ENCODE measurements around the gene POR.
"Not testable (repeated sequence)": the region's sequence is repeated elsewhere in the genome, so short reads cannot be mapped to it uniquely, and the experiment has no call there.

Gene POR

DNA sequence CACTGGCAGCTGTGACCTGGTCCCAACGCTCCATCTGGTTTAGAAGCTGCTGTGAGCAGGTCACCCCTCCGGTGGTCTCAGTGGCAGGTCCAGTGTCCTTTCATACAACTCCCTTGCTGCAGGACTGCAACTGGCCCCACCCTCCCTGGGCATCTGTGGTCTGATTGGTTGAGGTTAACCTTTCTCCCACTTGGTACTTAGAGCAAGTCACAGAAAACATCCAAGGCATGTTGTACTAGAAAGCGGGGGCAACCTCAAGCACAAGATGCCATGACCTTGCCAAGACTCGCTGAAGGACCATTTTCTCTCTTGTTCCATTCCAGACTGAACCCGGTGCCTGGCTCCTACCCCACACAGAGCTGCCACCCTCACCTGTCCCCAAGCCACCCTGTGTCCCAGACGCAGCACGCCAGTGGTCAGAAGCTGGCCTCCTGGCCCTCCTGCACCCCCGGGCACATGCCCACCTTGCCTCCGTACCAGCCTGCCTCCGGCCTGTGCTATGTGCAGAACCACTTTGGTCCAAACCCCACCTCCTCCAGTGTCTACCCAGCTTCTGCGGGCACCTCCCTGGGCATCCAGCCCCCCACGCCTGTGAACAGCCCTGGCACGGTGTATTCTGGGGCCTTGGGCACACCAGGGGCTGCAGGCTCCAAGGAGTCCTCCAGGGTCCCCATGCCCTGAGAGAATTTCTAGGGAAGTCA, 27.1 kb upstream of the POR start:
- no peak for DNase-seq

GRCh38 chr7:75888464-75889222, 26.3 kb upstream of the POR start:
- DNase-seq: no peak

DNA sequence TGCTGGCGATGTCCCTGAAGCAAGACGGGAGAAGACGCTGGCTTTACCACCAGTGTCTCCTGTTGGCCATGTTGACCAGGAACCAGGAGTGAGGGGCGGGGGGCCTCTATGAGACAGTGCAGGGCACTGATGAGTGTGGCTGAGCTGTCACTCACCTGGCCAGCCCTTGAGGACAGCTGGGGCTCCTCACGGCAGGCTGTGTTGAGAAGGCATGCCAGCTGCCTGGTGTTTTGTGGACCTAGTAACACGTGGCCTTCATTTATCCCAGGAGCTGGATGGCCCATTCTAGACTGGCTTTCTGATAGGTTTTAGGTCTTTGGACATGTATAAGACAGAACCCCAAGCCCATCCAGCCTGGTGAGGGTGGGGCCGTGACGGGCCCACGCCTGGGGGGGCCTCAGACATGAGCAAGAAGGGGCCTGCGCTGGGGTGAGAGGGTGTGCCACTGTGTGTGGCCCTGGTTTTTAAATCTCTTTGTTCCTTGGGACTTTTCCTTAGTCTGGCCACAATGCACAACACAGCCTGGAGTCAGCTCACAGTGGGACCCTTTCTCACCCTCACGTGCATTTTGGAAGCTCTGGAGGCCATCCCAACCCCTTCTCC, 25.6 kb upstream of the POR start:
- no peak for DNase-seq

DNA sequence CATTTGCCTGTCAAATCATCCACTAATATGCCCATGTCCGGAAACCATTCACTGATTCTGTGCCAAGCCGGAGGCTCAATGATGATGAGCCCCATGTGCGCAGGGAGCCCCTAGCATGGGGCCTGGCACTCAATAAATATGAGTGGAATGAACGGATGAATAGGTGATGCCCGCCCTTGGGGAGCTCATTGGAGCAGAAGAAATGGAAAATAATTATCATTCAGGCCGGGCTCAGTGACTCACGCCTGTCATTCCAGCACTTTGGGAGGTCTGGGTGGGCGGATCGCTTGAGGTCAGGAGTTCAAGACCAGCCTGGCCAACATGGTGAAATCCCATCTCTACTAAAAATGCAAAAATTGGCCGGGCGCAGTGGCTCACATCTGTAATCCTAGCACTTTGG, 25.1 kb upstream of the POR start:
- no peak for DNase-seq

DNA sequence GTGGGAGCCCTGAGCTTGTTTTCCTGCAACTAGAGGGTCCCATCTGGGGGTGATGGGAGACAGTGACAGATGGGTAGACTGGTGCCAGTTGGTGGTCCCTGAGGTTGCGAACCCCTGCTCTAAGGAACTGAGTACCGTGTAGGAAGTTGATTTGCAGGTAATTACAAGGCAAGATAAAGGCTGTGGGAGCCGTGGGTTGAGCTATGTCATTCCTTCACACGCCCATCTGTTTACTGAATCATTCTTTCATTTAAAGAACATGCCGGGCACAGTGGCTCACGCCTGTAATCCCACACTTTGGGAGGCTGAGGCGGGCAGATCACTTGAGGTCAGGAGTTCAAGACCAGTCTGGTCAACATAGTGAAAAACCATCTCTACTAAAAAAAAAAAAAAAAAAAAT, 23.7 kb upstream of the POR start:
- DNase-seq: not testable (repeated sequence)

GRCh38 chr7:75891815-75892411, 23.0 kb upstream of the POR start:
- DNase-seq: no peak

GRCh38 chr7:75892634-75893272, 22.2 kb upstream of the POR start:
- no peak for DNase-seq

DNA sequence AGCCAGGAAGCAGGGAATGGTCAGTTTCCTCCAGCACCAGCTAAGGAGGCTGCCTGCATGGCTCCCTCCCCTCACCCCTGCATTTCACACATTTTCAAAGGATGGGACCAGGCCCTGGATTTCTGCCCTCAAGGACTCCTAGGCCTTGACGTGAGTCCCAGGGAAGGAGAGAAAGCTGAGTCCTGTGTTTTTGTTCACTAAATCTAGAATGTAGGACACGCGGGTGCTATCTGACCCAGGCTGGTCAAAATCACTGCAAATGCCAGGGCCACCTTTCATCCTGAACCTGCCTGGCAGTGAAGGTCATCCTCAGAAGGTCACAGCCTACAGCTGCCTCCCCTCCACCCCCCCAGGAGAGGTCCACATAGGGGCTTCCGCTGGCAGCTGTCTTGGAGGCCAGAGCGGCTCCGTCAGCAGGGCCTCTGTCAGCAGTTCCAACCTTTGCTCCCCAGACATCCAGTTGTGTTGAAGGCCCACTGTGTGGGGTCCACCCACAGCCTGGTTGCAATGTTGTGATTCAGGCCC, 18.1 kb upstream of the POR start:
- no peak for DNase-seq

DNA sequence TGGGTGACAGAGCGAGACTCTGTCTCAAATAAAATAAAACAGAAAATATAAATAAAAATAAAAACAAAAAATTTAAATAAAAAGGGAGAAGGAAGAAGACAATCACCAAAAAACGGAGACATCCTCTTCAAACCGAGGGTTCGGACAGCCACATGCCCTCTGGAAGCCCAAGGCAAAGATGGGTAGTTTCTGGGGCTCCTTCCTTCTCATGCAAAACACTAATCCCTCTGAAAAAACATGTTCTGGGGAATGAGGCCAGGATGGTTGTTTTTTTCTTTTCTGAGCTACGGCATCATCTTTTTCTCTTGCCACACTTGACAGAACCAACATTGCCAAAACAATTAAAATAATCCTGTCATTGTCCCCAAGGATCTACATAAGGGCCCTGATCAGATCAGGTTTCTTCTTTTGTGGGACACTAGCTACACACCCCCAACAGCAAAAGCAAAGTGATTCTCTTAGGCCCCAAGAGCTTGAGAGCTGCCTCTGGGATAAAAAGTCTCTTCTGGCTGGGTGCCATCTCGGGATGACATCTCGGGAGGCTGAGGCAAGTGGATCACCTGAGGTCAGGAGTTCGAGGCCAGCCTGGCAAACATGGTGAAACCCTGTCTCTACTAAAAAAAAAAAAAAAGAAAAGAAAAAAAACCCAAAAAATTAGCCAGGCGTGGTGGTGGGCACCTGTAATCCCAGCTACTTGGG, 14.2 kb upstream of the POR start:
- no peak for DNase-seq

GRCh38 chr7:75905785-75906604, 9.0 kb upstream of the POR start:
- no peak for DNase-seq

GRCh38 chr7:75906991-75907667, 7.8 kb upstream of the POR start:
- DNase-seq: no peak

DNA sequence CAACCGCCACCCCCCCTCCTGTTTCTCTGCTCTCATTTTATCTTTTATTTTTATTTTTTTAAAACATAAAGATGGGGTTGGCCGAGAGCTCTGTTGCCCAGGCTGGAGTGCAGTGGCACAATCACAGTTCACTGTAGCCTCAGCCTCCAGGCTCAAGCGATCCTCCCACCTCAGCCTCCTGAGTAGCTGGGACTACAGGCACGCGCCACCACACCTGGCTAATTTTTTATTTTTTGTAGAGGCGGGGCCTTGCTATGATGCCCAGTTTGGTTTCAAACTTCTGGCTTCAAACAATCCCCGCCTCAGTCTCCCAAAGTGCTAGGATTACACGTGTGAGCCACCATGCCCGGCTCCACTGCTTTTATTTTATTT, 7.3 kb upstream of the POR start:
- not testable (repeated sequence) for DNase-seq

DNA sequence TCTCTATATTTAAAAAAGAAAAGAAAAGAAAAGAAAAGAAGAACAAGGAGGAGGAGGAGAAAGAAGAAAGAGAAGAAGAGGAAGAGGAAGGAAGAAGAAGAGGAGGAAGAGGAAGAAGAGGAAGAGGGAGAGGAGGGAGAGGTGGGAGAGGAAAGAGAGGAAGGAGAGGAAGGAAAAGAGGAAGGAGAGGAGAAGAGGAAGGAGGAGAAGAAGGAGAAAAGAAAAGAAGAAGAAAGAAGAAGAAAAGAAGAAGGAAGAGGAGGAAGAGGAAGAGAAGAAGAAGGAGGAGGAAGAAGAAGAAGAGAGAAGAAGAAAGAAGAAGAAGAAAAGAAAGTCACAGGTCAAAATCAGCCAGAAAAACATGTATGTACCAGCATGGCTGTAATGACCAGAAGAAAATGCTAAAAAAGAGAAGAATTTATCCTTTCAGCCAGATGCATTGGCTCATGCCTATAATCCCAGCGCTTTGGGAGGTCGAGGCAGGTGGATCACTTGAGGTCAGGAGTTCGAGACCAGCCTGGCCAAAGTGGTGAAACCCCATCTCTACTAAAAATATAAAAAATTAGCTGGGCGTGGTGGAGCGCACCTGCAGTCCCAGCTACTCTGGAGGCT, 5.3 kb upstream of the POR start:
- DNase-seq: no peak

GRCh38 chr7:75911186-75911585, 3.8 kb upstream of the POR start:
- not testable (repeated sequence) for DNase-seq

DNA sequence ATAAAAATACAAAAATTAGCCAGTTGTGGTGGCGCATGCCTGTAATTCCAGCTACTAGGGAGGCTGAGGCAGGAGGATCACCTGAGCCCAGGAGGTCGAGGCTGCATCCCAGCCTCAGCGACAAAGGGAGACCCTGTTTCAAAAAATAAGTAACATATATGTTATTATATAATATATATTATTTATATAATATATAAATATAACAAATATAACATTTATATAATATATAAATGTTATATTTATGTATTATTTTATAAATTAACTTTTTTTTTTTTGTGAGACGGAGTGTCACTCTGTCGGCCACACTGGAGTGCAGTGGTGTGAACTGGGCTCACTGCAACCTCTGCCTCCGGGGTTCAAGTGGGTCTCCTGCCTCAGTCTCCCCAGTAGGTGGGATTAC, 1.5 kb upstream of the POR start:
- no peak for DNase-seq

DNA sequence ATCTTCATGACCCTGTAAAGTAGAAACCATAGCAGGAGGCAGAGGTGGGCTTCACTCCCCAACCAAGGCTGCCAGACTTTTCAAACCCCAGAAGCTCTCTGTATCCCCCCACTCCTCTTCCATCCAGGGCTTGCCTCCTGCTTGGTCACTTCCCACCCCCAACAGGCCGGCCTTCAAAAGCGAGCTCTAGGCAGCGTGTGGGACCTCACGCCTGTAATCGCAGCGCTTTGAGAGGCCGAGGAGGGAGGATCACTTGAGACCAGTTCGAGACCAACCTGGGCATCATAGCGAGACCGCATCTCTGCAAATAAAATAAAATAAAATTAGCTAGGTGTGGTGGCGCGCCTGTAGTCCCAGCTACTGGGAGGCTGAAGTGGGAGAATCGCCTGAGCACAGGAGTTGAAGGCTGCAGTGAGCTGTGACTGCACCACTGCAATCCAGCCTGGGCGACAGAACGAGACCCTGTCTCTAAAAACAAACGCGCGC, 743 bp upstream of the POR start:
- DNase-seq: no peak

- no peak for DNase-seq
Observed at GRCh38 chr7:75915416-75916156, 631 bp downstream of the POR start.

DNA sequence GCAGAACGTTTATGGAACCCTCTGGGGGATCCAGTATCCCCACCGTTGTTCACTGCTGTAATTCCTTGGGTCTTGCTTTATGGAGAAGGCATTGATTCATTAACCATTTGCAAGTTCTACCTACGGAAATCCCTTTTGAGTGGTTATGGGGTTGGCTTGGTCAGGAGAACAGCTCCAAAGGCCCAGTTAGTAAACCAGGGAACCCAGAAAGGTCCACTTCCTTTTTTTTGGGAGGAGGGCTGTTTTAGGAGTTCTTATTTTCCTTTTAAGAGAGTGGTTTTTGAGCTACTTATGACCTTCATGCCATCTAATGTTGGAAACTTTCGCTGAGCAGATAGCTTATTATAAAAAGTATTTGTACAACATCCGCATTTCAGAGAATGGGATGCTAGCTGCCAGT, 1.3 kb downstream of the POR start:
- no peak for DNase-seq

Data from GOT3 (cell line).